GM12872 (cell line): Measurements from ENCODE around the gene MLC1.

Experiments
- TF ChIP-seq, protein P1 (sequence below): IDR thresholded peaks from 3 replicates; pipeline ENCODE4 v1.5.1; 2011; ENCODE audit warnings: low read depth, mild to moderate bottlenecking, low read length, moderate library complexity; ENCODE audit not compliant: insufficient read depth

Gene MLC1

DNA sequence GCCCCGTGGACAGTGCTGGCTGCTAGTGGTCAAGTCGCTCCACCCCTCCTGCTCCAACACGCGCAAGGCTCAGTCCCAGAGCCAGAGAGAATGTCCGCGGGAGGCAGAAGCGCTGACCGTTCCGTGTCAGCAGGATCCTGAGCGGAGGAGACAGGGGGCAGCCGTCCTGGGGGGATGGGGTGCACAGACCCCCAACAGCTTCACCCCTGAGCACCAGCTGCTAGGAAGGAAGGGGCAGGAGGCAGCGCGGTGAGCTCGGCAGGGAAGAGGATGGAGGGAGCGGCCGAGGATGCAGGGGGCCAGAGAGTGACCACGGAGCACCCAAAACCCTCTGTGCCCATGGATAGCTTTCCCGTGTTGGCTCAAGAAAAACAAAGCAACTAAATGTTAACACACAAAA, 20.8 kb downstream of the MLC1 start:
- TF ChIP-seq, protein P1, sequence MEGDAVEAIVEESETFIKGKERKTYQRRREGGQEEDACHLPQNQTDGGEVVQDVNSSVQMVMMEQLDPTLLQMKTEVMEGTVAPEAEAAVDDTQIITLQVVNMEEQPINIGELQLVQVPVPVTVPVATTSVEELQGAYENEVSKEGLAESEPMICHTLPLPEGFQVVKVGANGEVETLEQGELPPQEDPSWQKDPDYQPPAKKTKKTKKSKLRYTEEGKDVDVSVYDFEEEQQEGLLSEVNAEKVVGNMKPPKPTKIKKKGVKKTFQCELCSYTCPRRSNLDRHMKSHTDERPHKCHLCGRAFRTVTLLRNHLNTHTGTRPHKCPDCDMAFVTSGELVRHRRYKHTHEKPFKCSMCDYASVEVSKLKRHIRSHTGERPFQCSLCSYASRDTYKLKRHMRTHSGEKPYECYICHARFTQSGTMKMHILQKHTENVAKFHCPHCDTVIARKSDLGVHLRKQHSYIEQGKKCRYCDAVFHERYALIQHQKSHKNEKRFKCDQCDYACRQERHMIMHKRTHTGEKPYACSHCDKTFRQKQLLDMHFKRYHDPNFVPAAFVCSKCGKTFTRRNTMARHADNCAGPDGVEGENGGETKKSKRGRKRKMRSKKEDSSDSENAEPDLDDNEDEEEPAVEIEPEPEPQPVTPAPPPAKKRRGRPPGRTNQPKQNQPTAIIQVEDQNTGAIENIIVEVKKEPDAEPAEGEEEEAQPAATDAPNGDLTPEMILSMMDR: no peak

DNA sequence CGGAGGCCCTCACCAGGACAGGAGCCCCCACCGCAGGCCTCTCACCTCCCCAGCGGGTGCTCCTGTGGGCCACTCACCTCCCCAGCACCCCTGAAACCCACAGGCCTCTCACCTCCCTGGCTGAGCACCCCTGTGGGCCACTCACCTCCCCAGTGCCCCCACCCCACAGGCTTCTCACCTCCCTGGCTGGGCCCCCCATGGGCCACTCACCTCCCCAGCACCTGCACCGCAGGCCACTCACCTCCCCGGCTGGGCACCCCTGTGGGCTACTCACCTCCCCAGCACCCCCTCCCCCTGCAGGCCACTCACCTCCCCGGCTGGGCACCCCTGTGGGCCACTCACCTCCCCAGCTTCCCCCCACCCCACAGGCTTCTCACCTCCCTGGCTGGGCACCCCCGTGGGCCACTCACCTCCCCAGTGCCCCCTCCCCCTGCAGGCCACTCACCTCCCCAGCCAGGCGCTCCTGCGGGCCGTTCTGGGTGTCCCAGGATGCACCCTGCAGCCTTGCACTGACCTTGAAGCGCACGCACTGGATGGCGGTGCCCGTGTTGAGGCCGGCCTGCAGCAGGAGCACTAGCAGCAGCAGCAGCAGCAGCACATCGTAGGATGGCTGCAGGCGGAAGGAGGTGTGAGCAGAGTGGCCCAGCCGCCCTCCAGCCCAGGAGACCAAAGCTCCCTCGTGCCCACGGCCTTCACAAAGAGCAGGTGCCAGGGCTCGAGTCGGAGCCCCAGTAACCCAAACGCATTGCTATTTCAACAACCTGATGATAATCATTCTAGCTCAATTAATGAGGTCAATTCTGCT, 21.4 kb downstream of the MLC1 start:
- TF ChIP-seq, protein P1: no peak

DNA sequence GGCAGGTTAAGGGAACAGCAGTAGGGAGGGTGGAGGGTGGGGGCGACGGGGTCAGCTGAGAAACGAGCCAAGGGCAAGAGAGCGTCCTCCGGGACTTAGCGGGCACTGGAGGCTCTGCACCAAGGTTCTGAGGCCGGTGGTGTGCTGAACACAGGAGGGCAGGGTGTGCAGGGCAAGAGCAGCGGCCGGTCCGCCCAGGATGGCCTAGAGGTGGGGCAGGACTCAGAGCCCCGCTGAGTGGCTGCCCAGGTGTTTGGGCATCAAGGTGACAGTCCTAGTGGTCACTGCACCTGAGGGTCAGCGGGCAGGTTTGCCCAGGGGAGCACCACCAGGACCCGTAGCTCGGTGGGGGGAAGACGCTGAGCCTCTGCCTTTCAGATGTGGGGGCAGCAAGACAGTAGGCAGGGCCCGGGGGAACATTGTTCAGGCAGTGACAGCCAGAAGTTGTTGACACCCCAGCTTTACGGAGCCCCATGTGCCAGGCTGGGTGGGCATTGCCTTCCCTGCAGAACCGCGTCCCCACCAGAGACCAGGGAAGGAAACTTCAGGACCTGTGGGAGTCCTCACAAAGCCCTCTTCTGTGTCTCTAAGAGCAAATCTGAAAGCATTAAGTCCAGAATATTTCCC, 22.6 kb downstream of the MLC1 start:
- TF ChIP-seq, protein P1: no peak

DNA sequence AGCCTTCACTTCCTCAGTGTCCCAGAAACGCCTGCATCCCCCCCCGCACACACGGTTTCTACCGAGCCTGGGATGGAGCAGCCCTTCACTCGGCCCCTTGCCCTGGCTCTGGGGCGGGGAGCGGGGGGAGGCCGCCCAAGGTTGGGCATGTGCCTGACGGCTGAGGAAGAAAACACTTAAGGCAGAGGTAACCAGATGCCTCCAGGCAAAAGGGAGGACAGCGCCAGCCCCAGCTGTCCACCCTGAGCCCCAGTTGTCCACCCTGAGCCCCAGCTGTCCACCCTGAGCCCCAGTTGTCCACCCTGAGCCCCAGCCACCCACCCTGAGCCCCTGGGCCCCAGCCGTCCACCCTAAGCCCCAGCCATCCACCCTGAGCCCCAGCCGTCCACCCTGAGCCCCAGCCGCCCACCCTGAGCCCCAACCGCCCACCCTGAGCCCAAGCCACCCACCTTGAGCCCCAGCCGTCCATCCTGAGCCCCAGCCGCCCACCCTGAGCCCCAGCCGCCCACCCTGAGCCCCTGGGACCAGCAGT, 23.3 kb downstream of the MLC1 start:
- TF ChIP-seq, protein P1: no peak

DNA sequence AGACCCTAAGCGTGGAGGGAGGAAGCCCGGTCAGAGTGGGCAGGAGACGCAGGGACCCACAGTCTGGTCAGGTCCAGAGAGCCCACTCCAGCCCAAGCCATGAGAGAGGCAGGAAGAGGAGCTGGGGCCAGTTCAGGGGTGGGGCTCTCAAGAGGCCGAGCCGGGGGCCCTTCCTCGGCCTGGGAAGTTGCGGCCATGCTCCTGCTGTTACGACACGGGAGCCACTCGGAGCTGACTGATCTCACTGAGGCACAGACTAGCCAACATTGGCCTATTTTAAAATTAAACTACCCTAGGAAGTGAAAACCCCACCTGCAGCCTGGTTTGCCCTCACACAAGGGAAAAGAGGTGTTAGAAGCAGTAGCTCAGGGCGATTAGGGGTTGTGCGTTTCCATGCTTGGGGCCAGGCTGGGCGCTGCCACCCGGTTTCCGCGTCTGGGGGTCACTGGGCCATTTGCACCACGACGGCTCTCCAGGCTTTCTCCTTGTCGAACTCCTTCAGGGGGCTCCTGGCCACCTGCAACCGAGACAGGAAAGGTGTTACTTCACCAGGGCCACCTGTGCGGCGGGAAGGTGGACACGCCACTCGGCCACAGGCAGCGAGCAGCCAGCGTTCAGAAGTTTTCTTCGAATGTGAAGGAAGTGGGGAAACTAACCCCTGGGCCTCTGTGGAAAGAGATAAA, 23.9 kb downstream of the MLC1 start:
- TF ChIP-seq, protein P1: no peak

DNA sequence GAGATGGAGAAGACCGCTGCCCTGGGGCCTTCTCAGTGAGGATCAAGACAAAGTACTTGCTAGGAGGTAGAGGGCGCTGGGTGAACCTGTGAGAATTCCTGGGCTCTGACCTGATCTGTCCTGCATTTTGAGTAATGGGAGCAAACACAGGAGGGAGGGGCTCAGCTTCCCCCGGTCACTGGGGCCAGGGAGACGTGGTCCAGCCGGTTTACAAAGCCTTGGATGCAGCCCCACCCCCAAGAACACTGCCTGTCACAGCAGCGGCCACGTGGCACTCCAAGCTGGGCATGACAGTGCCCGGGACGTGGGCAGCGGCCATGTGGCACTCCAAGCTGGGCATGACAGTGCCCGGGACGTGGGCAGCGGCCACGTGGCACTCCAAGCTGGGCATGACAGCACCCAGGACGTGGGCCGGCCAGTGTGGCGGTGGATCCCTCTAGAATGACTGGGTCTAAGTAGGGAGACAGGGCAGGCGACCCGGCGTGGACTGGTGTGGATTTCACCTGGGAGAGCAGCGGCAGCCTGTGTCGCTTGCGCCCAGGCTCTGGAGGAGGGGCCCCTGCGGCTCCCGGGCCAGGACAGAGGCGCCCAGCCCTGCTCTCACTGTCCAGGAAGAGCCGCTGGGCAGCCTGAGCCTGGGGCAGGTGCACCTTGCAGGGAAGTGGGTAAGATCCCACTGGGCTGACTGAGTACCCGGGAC, 24.6 kb downstream of the MLC1 start:
- TF ChIP-seq, protein P1: no peak

DNA sequence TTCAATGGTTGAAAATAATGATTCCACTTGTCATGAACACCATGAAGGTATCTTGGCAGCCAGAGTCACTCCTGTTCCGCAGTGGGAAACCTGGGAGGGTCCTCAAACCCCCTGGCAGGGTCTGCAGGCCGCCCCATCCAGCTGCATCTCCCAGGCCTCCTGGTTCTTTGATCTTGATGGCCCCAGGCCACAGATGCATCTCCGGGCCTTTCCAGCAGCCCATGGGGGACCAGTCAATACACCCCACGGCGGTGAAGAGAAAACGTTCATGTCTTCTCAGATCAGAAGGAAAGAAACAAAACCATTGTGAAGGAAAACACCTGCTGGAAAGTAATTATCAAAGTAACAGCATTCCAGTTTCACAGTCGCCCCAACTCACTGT, 25.4 kb downstream of the MLC1 start:
- TF ChIP-seq, protein P1: no peak
